Endothelial cell (in vitro differentiated cells): ENCODE results near the gene PPP1R14C. TPM values are rescaled to one million over a fixed set of nuclear protein-coding genes. Genes with fewer than 3 reads are reported as not detected.

ENCODE experiments used
- DNase-seq: peaks from one replicate; pipeline ENCODE4 v3.0.0; 2021; ENCODE audit warnings: low spot score
- H3K27ac Mint-ChIP-seq: one replicate; pipeline ENCODE4 v1.8.0; 2021; ENCODE audit warnings: mixed read lengths, inconsistent platforms; ENCODE audit not compliant: unreplicated experiment
- H3K27me3 Mint-ChIP-seq: one replicate; pipeline ENCODE4 v1.8.0; 2021; ENCODE audit warnings: mild to moderate bottlenecking, moderate library complexity, mixed read lengths, inconsistent platforms; ENCODE audit not compliant: unreplicated experiment
- H3K36me3 Mint-ChIP-seq: one replicate; pipeline ENCODE4 v1.8.0; 2021; ENCODE audit warnings: mild to moderate bottlenecking, low read depth, mixed read lengths, inconsistent platforms; ENCODE audit not compliant: unreplicated experiment
- H3K4me1 Mint-ChIP-seq: one replicate; pipeline ENCODE4 v1.8.0; 2021; ENCODE audit warnings: mild to moderate bottlenecking, mixed read lengths, inconsistent platforms; ENCODE audit not compliant: unreplicated experiment
- H3K4me3 Mint-ChIP-seq: one replicate; pipeline ENCODE4 v1.8.0; 2021; ENCODE audit warnings: mild to moderate bottlenecking, mixed read lengths, inconsistent platforms; ENCODE audit not compliant: unreplicated experiment
- H3K9me3 Mint-ChIP-seq: one replicate; pipeline ENCODE4 v1.8.0; 2021; ENCODE audit warnings: mixed read lengths, inconsistent platforms; ENCODE audit not compliant: unreplicated experiment
- total RNA-seq: library from RNA; stranded (reverse); fragmentation: NEBNext Ultra II Directional; extraction: Animal tissue kit (Norgen Biotek cat#: 25700); gene quantifications from one replicate; pipeline ENCODE4 v1.2.1, GENCODE V29; 2021; ENCODE audit not compliant: unreplicated experiment
- TF ChIP-seq, protein P1 (sequence below): fragments of 200-600 bp; sonication (generic); IDR thresholded peaks from one replicate; pipeline ENCODE4 v1.5.0; 2021; ENCODE audit warnings: antibody characterized with exemption; ENCODE audit not compliant: unreplicated experiment

Gene PPP1R14C
- total RNA-seq, 1 donor from 2014 or later: 2.5 TPM

DNA sequence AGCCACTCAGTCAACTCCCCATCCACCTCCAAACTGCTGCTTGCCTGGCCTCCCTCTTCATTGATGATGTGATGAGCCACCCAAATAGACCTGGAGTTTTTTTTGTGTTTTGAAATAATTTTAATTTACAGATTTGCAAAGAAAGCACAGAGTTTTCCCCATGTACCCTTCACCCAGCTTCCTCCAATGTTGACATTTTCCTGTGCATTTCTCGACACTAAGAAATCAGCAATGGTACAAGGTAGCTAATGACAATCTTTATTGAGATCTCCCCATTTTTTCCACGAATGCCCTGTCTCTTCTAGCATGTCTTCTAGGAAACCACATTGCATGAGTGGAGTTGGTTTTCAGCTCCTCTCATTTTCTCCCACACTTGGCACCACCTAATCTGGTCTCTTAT lies 30.1 kb downstream of the PPP1R14C start:
- Mint-ChIP-seq H3K27me3 (peaks cover 3% of the 10 kb centered on the region), H3K4me3 (no peak overlapping the region), H3K27ac (no peak overlapping the region), H3K4me1 (peaks cover 18% of the 10 kb centered on the region), H3K36me3 (no peaks in the 10 kb centered on the region), H3K9me3 (no peaks in the 10 kb centered on the region)
- no peak for DNase-seq
- TF ChIP-seq, protein P1, sequence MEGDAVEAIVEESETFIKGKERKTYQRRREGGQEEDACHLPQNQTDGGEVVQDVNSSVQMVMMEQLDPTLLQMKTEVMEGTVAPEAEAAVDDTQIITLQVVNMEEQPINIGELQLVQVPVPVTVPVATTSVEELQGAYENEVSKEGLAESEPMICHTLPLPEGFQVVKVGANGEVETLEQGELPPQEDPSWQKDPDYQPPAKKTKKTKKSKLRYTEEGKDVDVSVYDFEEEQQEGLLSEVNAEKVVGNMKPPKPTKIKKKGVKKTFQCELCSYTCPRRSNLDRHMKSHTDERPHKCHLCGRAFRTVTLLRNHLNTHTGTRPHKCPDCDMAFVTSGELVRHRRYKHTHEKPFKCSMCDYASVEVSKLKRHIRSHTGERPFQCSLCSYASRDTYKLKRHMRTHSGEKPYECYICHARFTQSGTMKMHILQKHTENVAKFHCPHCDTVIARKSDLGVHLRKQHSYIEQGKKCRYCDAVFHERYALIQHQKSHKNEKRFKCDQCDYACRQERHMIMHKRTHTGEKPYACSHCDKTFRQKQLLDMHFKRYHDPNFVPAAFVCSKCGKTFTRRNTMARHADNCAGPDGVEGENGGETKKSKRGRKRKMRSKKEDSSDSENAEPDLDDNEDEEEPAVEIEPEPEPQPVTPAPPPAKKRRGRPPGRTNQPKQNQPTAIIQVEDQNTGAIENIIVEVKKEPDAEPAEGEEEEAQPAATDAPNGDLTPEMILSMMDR: no peak

- H3K9me3 Mint-ChIP-seq: no peaks in the 10 kb centered on the region
- H3K27me3 Mint-ChIP-seq: peaks cover 3% of the 10 kb centered on the region
- TF ChIP-seq, protein P1: no peak
- DNase-seq: no peak
- H3K27ac Mint-ChIP-seq: peak overlapping the region; percentile 53
- H3K4me3 Mint-ChIP-seq: no peak overlapping the region
- no peaks in the 10 kb centered on the region for H3K36me3 Mint-ChIP-seq
- peaks cover 14% of the 10 kb centered on the region for H3K4me1 Mint-ChIP-seq
Observed at GRCh38 chr6:150175586-150176151, 32.8 kb downstream of the PPP1R14C start.

GRCh38 chr6:150176152-150176551 lies 33.3 kb downstream of the PPP1R14C start:
- H3K27me3 Mint-ChIP-seq: peaks cover 3% of the 10 kb centered on the region
- H3K4me1 Mint-ChIP-seq: peaks cover 14% of the 10 kb centered on the region
- no peaks in the 10 kb centered on the region for H3K36me3 Mint-ChIP-seq
- TF ChIP-seq, protein P1: no peak
- DNase-seq: no peak
- peak overlapping the region; percentile 6 for H3K27ac Mint-ChIP-seq
- no peaks in the 10 kb centered on the region for H3K9me3 Mint-ChIP-seq
- no peak overlapping the region for H3K4me3 Mint-ChIP-seq

DNA sequence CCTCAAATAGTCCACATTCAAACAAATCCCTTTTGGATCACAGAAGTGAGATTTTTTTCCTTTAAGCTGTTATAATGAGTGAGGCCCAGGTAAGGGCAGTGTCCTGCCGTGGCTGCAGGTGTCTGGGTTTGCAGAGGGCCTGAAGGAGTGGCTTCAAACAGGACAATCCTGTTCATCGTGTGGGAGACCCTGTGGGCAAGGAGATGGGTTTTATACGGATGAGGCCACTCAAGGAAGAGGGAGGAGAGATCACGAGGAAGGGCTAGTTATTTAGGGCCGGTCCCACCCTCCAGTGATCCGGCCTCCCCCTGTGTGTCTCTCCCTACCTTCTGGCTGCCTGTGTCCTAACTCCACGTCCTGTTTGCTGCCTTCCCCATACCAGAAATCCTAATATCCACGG lies 33.8 kb downstream of the PPP1R14C start:
- TF ChIP-seq, protein P1: no peak
- Mint-ChIP-seq H3K4me1 (peaks cover 14% of the 10 kb centered on the region), H3K27me3 (peaks cover 3% of the 10 kb centered on the region), H3K36me3 (no peaks in the 10 kb centered on the region), H3K9me3 (no peaks in the 10 kb centered on the region), H3K27ac (peak overlapping the region; percentile 6), H3K4me3 (no peak overlapping the region)
- no peak for DNase-seq

- no peak overlapping the region for H3K4me3 Mint-ChIP-seq
- TF ChIP-seq, protein P1: no peak
- H3K27me3 Mint-ChIP-seq: peaks cover 3% of the 10 kb centered on the region
- H3K9me3 Mint-ChIP-seq: no peaks in the 10 kb centered on the region
- no peak for DNase-seq
- H3K4me1 Mint-ChIP-seq: peaks cover 14% of the 10 kb centered on the region
- no peak overlapping the region for H3K27ac Mint-ChIP-seq
- no peaks in the 10 kb centered on the region for H3K36me3 Mint-ChIP-seq
Observed at GRCh38 chr6:150177259-150177951, 34.6 kb downstream of the PPP1R14C start.
